Cardiac muscle cell (in vitro differentiated cells and primary cell): ENCODE results near the gene RAI14. TPM values are rescaled to one million over a fixed set of nuclear protein-coding genes. Genes with fewer than 3 reads are reported as not detected.
A peak's percentile ranks its signal among the peaks of the same experiment; 100 is the strongest.

Experiments
- DNase-seq, 2 donors: peaks; one replicate each; pipeline versions ENCODE4 v3.0.0 to v3.0.0-alpha.2; 2010 to 2017; ENCODE audit warnings: low read depth in 1 of 2, low spot score in 1 of 2
- H3K27ac ChIP-seq: fragments of 200-600 bp; sonication (generic); 2 replicates; pipeline ENCODE4 v1.5.1; 2016
- H3K27me3 ChIP-seq: fragments of 200-600 bp; sonication (generic); 2 replicates; pipeline ENCODE4 v1.6.0; 2016; ENCODE audit warnings: control low read depth
- H3K36me3 ChIP-seq: fragments of 200-600 bp; sonication (generic); 2 replicates; pipeline ENCODE4 v1.5.1; 2016; ENCODE audit warnings: control low read depth
- H3K4me1 ChIP-seq: fragments of 200-600 bp; sonication (generic); 2 replicates; pipeline ENCODE4 v1.8.1; 2017; ENCODE audit warnings: low read depth, mild to moderate bottlenecking, mixed run types
- H3K4me3 ChIP-seq: fragments of 200-600 bp; sonication (generic); 2 replicates; pipeline ENCODE4 v1.5.1; 2016; ENCODE audit warnings: mild to moderate bottlenecking
- H3K9me3 ChIP-seq: fragments of 200-600 bp; sonication (generic); 2 replicates; pipeline ENCODE4 v1.5.1; 2017; ENCODE audit warnings: low read depth, mild to moderate bottlenecking, control low read depth
- CTCF ChIP-seq: IDR thresholded peaks from 2 replicates; pipeline ENCODE4 v1.5.1; 2012; ENCODE audit warnings: low read depth, mild to moderate bottlenecking, low read length
- polyA plus RNA-seq: library from polyadenylated mRNA; unstranded; fragments of >200 nt; fragmentation: Nextera tagmentation; extraction: Ambion mirVana; gene quantifications from 2 replicates; pipeline ENCODE4 v1.2.1, GENCODE V29; 2016
- total RNA-seq: library from RNA; depleted of rRNA; stranded (reverse); fragments of >200 nt; gene quantifications from 2 replicates; pipeline ENCODE4 v1.2.3, GENCODE V29; 2016

The RAI14 gene
- total and polyA plus RNA-seq, 2 experiments from 2014 or later = 9.6 to 11.6 TPM

- Histone ChIP-seq H3K4me3 (no peak overlapping the region), H3K9me3 (peaks cover 3% of the 10 kb centered on the region)
- no peak for TF ChIP-seq CTCF
Measured at GRCh38 chr5:34787035-34787434, 130.9 kb downstream of the RAI14 start.

GRCh38 chr5:34789021-34789531 is 132.9 kb downstream of the RAI14 start:
- H3K36me3 ChIP-seq = no peaks in the 10 kb centered on the region
- H3K27ac ChIP-seq = no peak overlapping the region
- H3K27me3 ChIP-seq = no peaks in the 10 kb centered on the region
- H3K9me3 ChIP-seq = peaks cover 3% of the 10 kb centered on the region
- no peaks in the 10 kb centered on the region for H3K4me1 ChIP-seq
- TF ChIP-seq CTCF = no peak
- H3K4me3 ChIP-seq = no peak overlapping the region
- DNase-seq = peak in 1 of 2 donors; percentile 91

More at GRCh38 chr5:34787035-34787434, 130.9 kb downstream of the RAI14 start:
- Histone ChIP-seq H3K4me1 (no peaks in the 10 kb centered on the region), H3K27ac (no peak overlapping the region), H3K36me3 (no peaks in the 10 kb centered on the region), H3K27me3 (no peaks in the 10 kb centered on the region)
- DNase-seq = no peak

GRCh38 chr5:34789639-34790038 is 133.5 kb downstream of the RAI14 start:
- H3K4me3 ChIP-seq = no peak overlapping the region
- no peaks in the 10 kb centered on the region for H3K27me3 ChIP-seq
- no peaks in the 10 kb centered on the region for H3K36me3 ChIP-seq
- no peak overlapping the region for H3K27ac ChIP-seq
- peaks cover 3% of the 10 kb centered on the region for H3K9me3 ChIP-seq
- DNase-seq = no peak
- no peaks in the 10 kb centered on the region for H3K4me1 ChIP-seq
- TF ChIP-seq CTCF = no peak

- no peak for TF ChIP-seq CTCF
- H3K36me3 ChIP-seq = no peaks in the 10 kb centered on the region
- H3K4me3 ChIP-seq = no peak overlapping the region
- peak in 1 of 2 donors; percentile 19 for DNase-seq
- no peaks in the 10 kb centered on the region for H3K27me3 ChIP-seq
- no peaks in the 10 kb centered on the region for H3K4me1 ChIP-seq
- peaks cover 3% of the 10 kb centered on the region for H3K9me3 ChIP-seq
- H3K27ac ChIP-seq = no peak overlapping the region
Measured at GRCh38 chr5:34790069-34790468, 133.9 kb downstream of the RAI14 start.

- no peak for TF ChIP-seq CTCF
- Histone ChIP-seq H3K4me3 (no peak overlapping the region), H3K27ac (no peak overlapping the region), H3K4me1 (no peaks in the 10 kb centered on the region), H3K27me3 (no peaks in the 10 kb centered on the region), H3K36me3 (no peaks in the 10 kb centered on the region), H3K9me3 (peaks cover 3% of the 10 kb centered on the region)
- DNase-seq = peak in 1 of 2 donors; percentile 90
Measured at GRCh38 chr5:34791761-34792244, 135.7 kb downstream of the RAI14 start.
